ENCODE results near the gene ADH1C.

Gene ADH1C

DNA sequence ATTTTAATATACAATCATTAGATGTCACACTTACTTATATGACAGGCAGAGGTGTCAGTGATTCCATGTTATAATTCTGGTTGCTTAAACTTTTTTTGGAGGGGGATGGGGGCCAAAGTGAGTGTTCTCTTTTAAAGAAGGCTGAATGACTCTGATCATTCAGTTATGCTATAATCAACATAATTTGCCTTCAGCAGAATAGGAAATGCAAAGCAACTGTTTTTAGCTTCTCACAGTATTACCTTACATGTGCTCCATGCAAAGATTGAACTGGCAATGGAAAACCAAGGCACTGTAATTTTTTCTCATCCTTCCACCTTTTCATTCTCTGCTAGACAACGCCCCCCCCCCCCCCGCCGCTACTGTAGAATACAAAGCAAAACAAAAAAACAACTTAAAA is 13.4 kb downstream of the ADH1C start:
- no peak overlapping the region for H3K4me3 ChIP-seq (ENCODE audit: low read depth, low read length)
- TF ChIP-seq, protein P1, sequence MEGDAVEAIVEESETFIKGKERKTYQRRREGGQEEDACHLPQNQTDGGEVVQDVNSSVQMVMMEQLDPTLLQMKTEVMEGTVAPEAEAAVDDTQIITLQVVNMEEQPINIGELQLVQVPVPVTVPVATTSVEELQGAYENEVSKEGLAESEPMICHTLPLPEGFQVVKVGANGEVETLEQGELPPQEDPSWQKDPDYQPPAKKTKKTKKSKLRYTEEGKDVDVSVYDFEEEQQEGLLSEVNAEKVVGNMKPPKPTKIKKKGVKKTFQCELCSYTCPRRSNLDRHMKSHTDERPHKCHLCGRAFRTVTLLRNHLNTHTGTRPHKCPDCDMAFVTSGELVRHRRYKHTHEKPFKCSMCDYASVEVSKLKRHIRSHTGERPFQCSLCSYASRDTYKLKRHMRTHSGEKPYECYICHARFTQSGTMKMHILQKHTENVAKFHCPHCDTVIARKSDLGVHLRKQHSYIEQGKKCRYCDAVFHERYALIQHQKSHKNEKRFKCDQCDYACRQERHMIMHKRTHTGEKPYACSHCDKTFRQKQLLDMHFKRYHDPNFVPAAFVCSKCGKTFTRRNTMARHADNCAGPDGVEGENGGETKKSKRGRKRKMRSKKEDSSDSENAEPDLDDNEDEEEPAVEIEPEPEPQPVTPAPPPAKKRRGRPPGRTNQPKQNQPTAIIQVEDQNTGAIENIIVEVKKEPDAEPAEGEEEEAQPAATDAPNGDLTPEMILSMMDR (IDR thresholded peaks at IDR 0.05; ENCODE audit: low read depth, low read length) = no peak
- in situ Hi-C loops (cut with HindIII; ENCODE audit: low sequenced_read_pairs) = no loop called here
- DNase-seq (ENCODE audit: low read depth, low spot score) = no peak

DNA sequence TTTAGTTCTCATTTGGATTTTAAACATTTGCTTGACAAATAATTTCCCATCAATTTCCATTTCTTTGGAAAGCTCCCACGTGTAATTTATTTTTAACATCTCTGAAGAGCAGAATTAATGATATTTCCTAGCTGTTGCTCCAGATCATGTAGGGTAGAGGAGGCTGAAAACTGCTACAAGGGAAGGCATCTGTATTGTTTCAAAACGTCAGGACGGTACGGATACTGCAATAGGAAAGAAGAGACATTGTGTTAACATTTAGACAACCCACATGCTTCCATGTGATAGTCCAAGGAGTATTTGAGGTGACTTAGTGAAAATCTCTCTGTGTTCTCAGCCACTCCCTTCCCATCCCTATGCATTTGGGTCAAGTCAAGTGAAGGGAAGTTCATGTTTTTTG is 16.0 kb downstream of the ADH1C start:
- no peak for DNase-seq (ENCODE audit: low read depth, low spot score)
- no peak overlapping the region for H3K4me3 ChIP-seq (ENCODE audit: low read depth, low read length)
- TF ChIP-seq, protein P1 (IDR thresholded peaks at IDR 0.05; ENCODE audit: low read depth, low read length) = no peak
- in situ Hi-C loops (cut with HindIII; ENCODE audit: low sequenced_read_pairs) = no loop called here

DNA sequence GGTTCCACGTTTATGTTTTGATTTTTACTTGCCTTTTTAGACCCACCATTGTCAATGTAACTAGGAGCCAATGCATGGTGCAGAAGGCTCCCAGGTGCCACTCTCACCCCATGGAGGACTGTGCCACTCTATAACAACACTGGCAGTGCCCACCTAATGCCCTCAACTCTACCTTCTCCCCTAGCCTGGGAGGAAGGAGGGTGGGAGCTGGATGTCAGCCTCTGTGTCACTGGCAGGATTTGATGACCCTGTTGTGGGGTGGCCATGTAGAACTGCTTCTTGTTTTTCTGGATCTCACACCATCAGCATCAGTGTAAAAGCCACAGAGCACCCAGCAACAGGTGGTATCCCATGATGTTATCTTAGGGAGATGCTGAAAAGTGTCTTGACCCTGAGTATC is 17.7 kb downstream of the ADH1C start:
- TF ChIP-seq, protein P1 (IDR thresholded peaks at IDR 0.05; ENCODE audit: low read depth, low read length) = no peak
- no peak for DNase-seq (ENCODE audit: low read depth, low spot score)
- no peak overlapping the region for H3K4me3 ChIP-seq (ENCODE audit: low read depth, low read length)
- in situ Hi-C loops (cut with HindIII; ENCODE audit: low sequenced_read_pairs) = no loop called here

DNA sequence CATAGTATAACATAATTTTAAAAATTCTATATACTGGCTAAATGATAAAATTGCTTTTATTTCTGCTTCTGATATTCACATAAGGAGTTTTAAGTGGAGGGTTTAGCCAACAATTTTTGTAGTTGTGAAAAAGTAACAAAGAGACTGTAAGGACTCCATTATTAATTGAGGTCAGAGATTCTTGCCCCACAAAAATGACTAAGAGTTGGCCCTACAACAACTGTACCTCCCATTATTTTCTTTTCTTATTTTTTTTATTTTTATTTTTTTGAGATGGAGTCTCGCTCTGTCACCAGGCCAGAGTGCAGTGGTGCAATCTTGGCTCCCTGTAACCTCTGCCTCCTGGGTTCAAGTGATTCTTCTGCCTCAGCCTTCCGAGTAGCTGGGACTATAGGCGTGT is 21.9 kb downstream of the ADH1C start:
- in situ Hi-C loops (cut with HindIII; ENCODE audit: low sequenced_read_pairs) = no loop called here
- TF ChIP-seq, protein P1 (IDR thresholded peaks at IDR 0.05; ENCODE audit: low read depth, low read length) = no peak
- no peak overlapping the region for H3K4me3 ChIP-seq (ENCODE audit: low read depth, low read length)
- DNase-seq (ENCODE audit: low read depth, low spot score) = no peak

DNA sequence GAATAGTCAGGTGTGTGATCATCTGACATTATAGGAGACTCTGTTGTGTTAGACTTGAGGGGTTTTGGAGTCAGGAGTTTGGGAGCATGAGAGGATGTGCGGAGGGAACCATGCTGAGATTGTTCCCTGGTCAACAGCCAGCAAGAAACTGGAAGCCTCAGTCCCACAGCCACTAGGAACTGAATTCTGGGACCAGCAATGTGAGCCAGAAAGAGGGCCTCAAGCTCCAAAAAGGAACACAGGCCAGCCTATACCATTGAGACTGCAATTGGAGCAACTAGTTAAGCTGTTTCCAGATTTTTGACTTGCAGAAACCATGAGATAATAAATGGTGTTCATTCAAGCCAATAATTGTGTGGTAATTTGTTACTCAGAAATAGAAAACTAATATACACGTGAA is 22.7 kb downstream of the ADH1C start:
- H3K4me3 ChIP-seq (ENCODE audit: low read depth, low read length) = no peak overlapping the region

DNA sequence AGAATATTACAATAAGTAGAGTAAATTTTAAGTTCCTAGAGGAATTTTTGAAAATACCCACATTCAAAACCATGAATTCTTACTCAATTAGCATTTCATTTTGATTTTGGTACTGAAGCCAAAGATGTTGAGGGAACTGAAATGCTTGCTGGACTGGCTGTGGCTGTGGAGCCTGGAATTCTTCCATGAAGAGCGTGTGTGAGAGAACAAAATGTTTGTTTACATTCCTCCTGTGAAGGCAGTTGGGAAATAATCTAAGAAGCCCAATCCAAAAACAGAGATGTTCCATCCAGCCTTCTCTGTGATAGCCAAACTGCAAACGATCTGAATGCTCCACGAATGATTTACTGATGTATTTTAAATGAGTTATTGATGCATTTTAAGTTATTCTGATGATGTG is 27.6 kb downstream of the ADH1C start:
- peak; percentile 59 for DNase-seq (ENCODE audit: low read depth, low spot score)
- no peak overlapping the region for H3K4me3 ChIP-seq (ENCODE audit: low read depth, low read length)
- TF ChIP-seq, protein P1 (IDR thresholded peaks at IDR 0.05; ENCODE audit: low read depth, low read length) = no peak
- in situ Hi-C loops (cut with HindIII; ENCODE audit: low sequenced_read_pairs) = no loop called here

More for the DNA sequence above, 22.7 kb downstream of the ADH1C start:
- in situ Hi-C loops (cut with HindIII; ENCODE audit: low sequenced_read_pairs) = no loop called here
- no peak for DNase-seq (ENCODE audit: low read depth, low spot score)
- TF ChIP-seq, protein P1 (IDR thresholded peaks at IDR 0.05; ENCODE audit: low read depth, low read length) = no peak

DNA sequence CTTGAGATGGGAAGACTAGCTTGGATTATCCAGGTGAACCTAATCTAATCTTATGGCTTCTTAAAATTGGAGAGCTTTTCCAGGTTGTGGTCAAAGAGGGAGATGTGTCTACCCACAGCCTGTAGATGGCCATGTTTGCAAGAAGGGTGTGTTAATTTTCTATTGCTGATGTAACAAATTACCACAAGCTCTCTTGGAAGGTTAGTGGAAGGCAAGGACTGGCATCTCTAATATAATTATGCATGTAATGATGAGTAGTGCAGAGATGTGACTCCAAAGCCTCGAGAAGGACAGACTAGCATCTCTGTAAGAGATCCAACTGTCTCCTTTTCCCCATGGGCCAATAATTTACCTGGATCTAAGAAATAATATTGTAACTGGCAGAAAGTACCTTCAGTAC is 28.2 kb downstream of the ADH1C start:
- no peak for DNase-seq (ENCODE audit: low read depth, low spot score)
- TF ChIP-seq, protein P1 (IDR thresholded peaks at IDR 0.05; ENCODE audit: low read depth, low read length) = no peak
- H3K4me3 ChIP-seq (ENCODE audit: low read depth, low read length) = no peak overlapping the region
- in situ Hi-C loops (cut with HindIII; ENCODE audit: low sequenced_read_pairs) = no loop called here

All from astrocyte of the spinal cord (primary cell).